K562 (cell line): ENCODE measurements around the gene UNC93B1. TPM values are rescaled to one million over a fixed set of nuclear protein-coding genes. Genes with fewer than 3 reads are reported as not detected.

ENCODE experiments used
- BCOR ChIP-seq: fragments of 450-650 bp; IDR thresholded peaks from 2 replicates; pipeline ENCODE4 v1.6.1; 2016
- BDP1 ChIP-seq: IDR thresholded peaks from 3 replicates; pipeline ENCODE4 v1.6.1; 2011; ENCODE audit not compliant: insufficient read length, insufficient read depth
- CREBBP ChIP-seq: IDR thresholded peaks from one replicate; pipeline ENCODE4 v1.6.1; 2012; ENCODE audit warnings: low read depth, mild to moderate bottlenecking, control low read depth, inconsistent platforms, low read length
- EP400 ChIP-seq: fragments of 450-650 bp; IDR thresholded peaks from 2 replicates; pipeline ENCODE4 v1.6.1; 2017; ENCODE audit warnings: antibody characterized with exemption, mild to moderate bottlenecking, moderate library complexity
- ETS2 ChIP-seq: IDR thresholded peaks from 2 replicates; pipeline ENCODE4 v1.6.1; 2016; ENCODE audit warnings: borderline replicate concordance, missing genetic modification characterization, mild to moderate bottlenecking, moderate library complexity, missing compliant biosample characterization; ENCODE audit not compliant: poor library complexity, severe bottlenecking
- ETV5 ChIP-seq: sonication (generic); formaldehyde crosslinking; IDR thresholded peaks from 2 replicates; pipeline ENCODE4 v1.4.0; 2020; ENCODE audit warnings: low read depth, mild to moderate bottlenecking, missing genetic modification reagents
- FOXP1 ChIP-seq: sonication (generic); formaldehyde crosslinking; IDR thresholded peaks from 2 replicates; pipeline ENCODE4 v1.8.0; 2022; ENCODE audit warnings: mild to moderate bottlenecking, missing genetic modification reagents
- GABPB1 ChIP-seq: sonication (generic); formaldehyde crosslinking; IDR thresholded peaks from 2 replicates; pipeline ENCODE4 v1.8.0; 2022; ENCODE audit warnings: mild to moderate bottlenecking, missing genetic modification reagents
- HDAC8 ChIP-seq: fragments of 450-650 bp; IDR thresholded peaks from 2 replicates; pipeline ENCODE4 v1.6.1; 2016; ENCODE audit warnings: mild to moderate bottlenecking, missing genetic modification characterization, moderate library complexity, missing compliant biosample characterization
- KDM5B ChIP-seq: fragments of 200-600 bp; sonication (generic); IDR thresholded peaks from 2 replicates; pipeline ENCODE4 v1.6.1; 2012; ENCODE audit warnings: low read depth, mild to moderate bottlenecking, moderate library complexity, low read length, control low read depth, inconsistent platforms; ENCODE audit not compliant: insufficient replicate concordance
- MBD2 ChIP-seq: sonication (generic); IDR thresholded peaks from 2 replicates; pipeline ENCODE4 v1.6.1; 2016; ENCODE audit warnings: low read depth, borderline replicate concordance
- POLR2A ChIP-seq: fragments of 450-650 bp; conservative IDR thresholded peaks from 2 replicates; pipeline ENCODE4 v1.6.1; 2016
- RAD51 ChIP-seq: fragments of 450-650 bp; IDR thresholded peaks from 2 replicates; pipeline ENCODE4 v1.7.1; 2016; ENCODE audit warnings: low read depth, mild to moderate bottlenecking, borderline replicate concordance
- SRSF1 ChIP-seq: fragments of 200-400 bp; formaldehyde crosslinking; IDR thresholded peaks from 2 replicates; pipeline ENCODE4 v1.6.1; 2017; ENCODE audit warnings: mild to moderate bottlenecking, low read depth, low read length, moderate library complexity
- WHSC1 ChIP-seq: IDR thresholded peaks from one replicate; pipeline ENCODE4 v1.6.1; 2012; ENCODE audit warnings: low read length, control low read depth, inconsistent platforms
- ZC3H8 ChIP-seq: fragments of 450-650 bp; IDR thresholded peaks from 2 replicates; pipeline ENCODE4 v1.6.1; 2017
- ZNF140 ChIP-seq: fragments of 250-450 bp; sonication (Bioruptor Pico); IDR thresholded peaks from 2 replicates; pipeline ENCODE4 v1.8.0; 2021; ENCODE audit warnings: moderate library complexity, mild to moderate bottlenecking, inconsistent platforms
- ZNF263 ChIP-seq: sonication (generic); formaldehyde crosslinking; IDR thresholded peaks from 2 replicates; pipeline ENCODE4 v1.8.0; 2022; ENCODE audit warnings: mild to moderate bottlenecking, missing genetic modification reagents, borderline replicate concordance
- ZNF644 ChIP-seq: fragments of 200-800 bp; sonication (Bioruptor generic); IDR thresholded peaks from 2 replicates; pipeline ENCODE4 v1.6.1; 2016; ENCODE audit warnings: low read depth, missing genetic modification characterization, missing compliant biosample characterization
- polyA plus RNA-seq, 8 experiments: library from polyadenylated mRNA; depleted of rRNA in 4 of 8; stranded (reverse) in 5 of 8; unstranded in 3 of 8; fragments of >200 nt; fragmentation: Nextera tagmentation in 2 of 8; fragmentation: Illumina TruSeq in 1 of 8; extraction: Ambion mirVana in 2 of 8; extraction: Trizol in 1 of 8; gene quantifications; 2 replicates each; pipeline versions ENCODE4 v1.2.1 to v1.2.3, GENCODE V29; 2011 to 2014; ENCODE audit warnings: inconsistent platforms in 1 of 8, missing spikeins in 1 of 8
- total RNA-seq, 7 experiments: library from RNA; depleted of rRNA in 6 of 7; stranded (reverse); fragments of >200 nt in 6 of 7; fragmentation: Illumina TruSeq in 2 of 7; extraction: Trizol in 2 of 7; gene quantifications; 2 replicates each; pipeline versions ENCODE4 v1.2.1 to v1.2.3, GENCODE V29; 2011 to 2021; ENCODE audit warnings: low replicate concordance in 1 of 7
- TF ChIP-seq, protein P1 (sequence below): fragments of 250-450 bp; sonication (Bioruptor Pico); IDR thresholded peaks from 2 replicates; pipeline ENCODE4 v1.4.0; 2020
- TF ChIP-seq, protein P2 (sequence below): sonication (generic); formaldehyde crosslinking; IDR thresholded peaks from 2 replicates; pipeline ENCODE4 v1.8.0; 2022; ENCODE audit warnings: mild to moderate bottlenecking, missing genetic modification reagents
- TF ChIP-seq, protein P3 (sequence below), 2 experiments: fragments of 450-650 bp; IDR thresholded peaks; 2 replicates each; pipeline ENCODE4 v1.6.1; 2018; ENCODE audit warnings: mild to moderate bottlenecking in 2 of 2, low read depth in 1 of 2; ENCODE audit not compliant: partially characterized antibody in 2 of 2

Gene UNC93B1
- total and polyA plus RNA-seq, 9 of the 15 experiments (the other 6 are each of a cell fraction or from before 2014, with no cell fraction given), result 0.10 to 13.6 (median 6.5) TPM

DNA sequence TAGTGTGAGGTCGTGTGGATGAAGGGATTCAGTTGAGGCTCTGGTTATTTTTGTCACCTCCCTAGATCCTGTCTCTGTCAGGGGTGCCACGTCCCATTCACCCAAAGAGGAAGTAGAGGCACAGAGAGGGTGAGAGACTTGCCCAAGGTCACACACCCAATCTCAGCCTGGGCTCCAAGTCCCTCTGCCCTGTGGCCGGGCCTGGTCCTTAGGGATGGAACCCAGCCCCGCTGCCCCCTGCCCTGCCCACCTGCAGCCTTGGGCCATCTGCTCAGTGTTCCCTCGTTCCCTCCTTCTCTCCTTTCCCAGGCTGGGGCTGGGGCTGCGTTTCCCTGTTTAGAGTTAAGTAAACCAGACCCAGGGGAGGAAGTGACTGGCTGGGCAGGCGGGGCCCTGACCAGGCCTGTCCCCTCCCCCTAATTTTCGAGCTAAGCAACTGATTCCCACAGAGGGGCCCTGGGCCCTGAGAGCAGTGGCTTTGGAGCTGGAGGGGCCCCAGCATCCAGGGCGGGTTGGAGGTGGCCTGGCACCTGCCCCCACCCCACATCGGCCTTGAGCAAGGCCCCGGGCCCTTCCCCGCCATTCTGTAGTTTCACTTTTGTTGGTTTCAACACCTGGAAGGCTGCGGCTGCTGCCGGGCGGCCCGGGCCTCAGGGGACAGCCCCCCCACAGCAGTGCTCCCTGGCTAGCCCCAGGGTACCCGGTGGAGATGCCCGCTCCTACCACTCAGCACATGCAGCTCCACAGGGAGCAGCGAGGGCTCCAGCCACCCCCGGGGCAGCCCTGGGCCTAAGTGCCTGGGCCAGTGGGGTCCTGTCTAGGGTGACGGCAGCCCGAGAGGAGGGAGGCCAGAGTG is 36.4 kb upstream of the UNC93B1 start (continued):
- TF ChIP-seq, protein P1, sequence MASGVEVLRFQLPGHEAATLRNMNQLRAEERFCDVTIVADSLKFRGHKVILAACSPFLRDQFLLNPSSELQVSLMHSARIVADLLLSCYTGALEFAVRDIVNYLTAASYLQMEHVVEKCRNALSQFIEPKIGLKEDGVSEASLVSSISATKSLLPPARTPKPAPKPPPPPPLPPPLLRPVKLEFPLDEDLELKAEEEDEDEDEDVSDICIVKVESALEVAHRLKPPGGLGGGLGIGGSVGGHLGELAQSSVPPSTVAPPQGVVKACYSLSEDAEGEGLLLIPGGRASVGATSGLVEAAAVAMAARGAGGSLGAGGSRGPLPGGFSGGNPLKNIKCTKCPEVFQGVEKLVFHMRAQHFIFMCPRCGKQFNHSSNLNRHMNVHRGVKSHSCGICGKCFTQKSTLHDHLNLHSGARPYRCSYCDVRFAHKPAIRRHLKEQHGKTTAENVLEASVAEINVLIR (CRISPR knock-in tag), result 0 out of 2 replicates have a peak, but pooled peaks have one; percentile 14
- TF ChIP-seq ETV5 (CRISPR knock-in tag) (no peak), BDP1 (no peak), ZNF140 (CRISPR knock-in tag) (no peak), CREBBP (no peak), ZNF644 (tag) (no peak), BCOR (peak; percentile 95), MBD2 (peak; percentile 22; the same call in 1 of the 2 replicates), RAD51 (no peak), SRSF1 (no peak), GABPB1 (CRISPR knock-in tag) (peak; percentile 49; the same call in 1 of the 2 replicates), FOXP1 (CRISPR knock-in tag) (no peak), ZC3H8 (no peak), POLR2A (peak; percentile 38; the same call in 1 of the 2 replicates), ZNF263 (CRISPR knock-in tag) (peak; percentile 36; the same call in 1 of the 2 replicates), ETS2 (tag) (no peak), EP400 (peak; percentile 56; the same call in 1 of the 2 replicates), WHSC1 (no peak), HDAC8 (tag) (0 out of 2 replicates have a peak, but pooled peaks have one; percentile 38), KDM5B (peak; percentile 31)
- TF ChIP-seq, protein P2, sequence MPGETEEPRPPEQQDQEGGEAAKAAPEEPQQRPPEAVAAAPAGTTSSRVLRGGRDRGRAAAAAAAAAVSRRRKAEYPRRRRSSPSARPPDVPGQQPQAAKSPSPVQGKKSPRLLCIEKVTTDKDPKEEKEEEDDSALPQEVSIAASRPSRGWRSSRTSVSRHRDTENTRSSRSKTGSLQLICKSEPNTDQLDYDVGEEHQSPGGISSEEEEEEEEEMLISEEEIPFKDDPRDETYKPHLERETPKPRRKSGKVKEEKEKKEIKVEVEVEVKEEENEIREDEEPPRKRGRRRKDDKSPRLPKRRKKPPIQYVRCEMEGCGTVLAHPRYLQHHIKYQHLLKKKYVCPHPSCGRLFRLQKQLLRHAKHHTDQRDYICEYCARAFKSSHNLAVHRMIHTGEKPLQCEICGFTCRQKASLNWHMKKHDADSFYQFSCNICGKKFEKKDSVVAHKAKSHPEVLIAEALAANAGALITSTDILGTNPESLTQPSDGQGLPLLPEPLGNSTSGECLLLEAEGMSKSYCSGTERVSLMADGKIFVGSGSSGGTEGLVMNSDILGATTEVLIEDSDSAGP (CRISPR knock-in tag), result no peak
- TF ChIP-seq, protein P3, sequence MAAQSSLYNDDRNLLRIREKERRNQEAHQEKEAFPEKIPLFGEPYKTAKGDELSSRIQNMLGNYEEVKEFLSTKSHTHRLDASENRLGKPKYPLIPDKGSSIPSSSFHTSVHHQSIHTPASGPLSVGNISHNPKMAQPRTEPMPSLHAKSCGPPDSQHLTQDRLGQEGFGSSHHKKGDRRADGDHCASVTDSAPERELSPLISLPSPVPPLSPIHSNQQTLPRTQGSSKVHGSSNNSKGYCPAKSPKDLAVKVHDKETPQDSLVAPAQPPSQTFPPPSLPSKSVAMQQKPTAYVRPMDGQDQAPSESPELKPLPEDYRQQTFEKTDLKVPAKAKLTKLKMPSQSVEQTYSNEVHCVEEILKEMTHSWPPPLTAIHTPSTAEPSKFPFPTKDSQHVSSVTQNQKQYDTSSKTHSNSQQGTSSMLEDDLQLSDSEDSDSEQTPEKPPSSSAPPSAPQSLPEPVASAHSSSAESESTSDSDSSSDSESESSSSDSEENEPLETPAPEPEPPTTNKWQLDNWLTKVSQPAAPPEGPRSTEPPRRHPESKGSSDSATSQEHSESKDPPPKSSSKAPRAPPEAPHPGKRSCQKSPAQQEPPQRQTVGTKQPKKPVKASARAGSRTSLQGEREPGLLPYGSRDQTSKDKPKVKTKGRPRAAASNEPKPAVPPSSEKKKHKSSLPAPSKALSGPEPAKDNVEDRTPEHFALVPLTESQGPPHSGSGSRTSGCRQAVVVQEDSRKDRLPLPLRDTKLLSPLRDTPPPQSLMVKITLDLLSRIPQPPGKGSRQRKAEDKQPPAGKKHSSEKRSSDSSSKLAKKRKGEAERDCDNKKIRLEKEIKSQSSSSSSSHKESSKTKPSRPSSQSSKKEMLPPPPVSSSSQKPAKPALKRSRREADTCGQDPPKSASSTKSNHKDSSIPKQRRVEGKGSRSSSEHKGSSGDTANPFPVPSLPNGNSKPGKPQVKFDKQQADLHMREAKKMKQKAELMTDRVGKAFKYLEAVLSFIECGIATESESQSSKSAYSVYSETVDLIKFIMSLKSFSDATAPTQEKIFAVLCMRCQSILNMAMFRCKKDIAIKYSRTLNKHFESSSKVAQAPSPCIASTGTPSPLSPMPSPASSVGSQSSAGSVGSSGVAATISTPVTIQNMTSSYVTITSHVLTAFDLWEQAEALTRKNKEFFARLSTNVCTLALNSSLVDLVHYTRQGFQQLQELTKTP (IDR thresholded peaks at IDR 0.05; ENCODE audit: low read depth in 1 of 2, partially characterized antibody in 2 of 2), result peak in 1 of 2 experiments; percentile 37
